ENCODE results near the gene SLC26A6.
A peak's percentile ranks its signal among the peaks of the same experiment; 100 is the strongest.

The SLC26A6 gene

GRCh38 chr3:48635222-48636021 is at the start of gene SLC26A6:
TSS of gene SLC26A6 (minus strand) at chr3:48635461. CDS start at chr3:48635393, 68 bp downstream.
- H3K4me3 ChIP-seq (ENCODE audit: low read length): peak within 1 kb of the TSS; percentile 92
- no CpG with 5 or more reads among the region's 68 CpGs for WGBS (ENCODE audit: insufficient coverage, insufficient read length)
- DNase-seq (ENCODE audit: low read depth, low spot score): peak; percentile 88
- peaks cover 34% of the 10 kb centered on the region for H3K36me3 ChIP-seq (ENCODE audit: control insufficient read depth, insufficient read depth, low read length)
- no peaks in the 10 kb centered on the region for H3K27me3 ChIP-seq (ENCODE audit: control insufficient read depth, insufficient read depth, low read length)
- no peaks in the 10 kb centered on the region for H3K9me3 ChIP-seq (ENCODE audit: control insufficient read depth, insufficient read depth, low read length)
- no peak within 1 kb of the TSS for H3K27ac ChIP-seq (ENCODE audit: low read length)
- peaks cover 5% of the 10 kb centered on the region for H3K4me1 ChIP-seq (ENCODE audit: control insufficient read depth, insufficient read depth, low read length)

- WGBS (ENCODE audit: insufficient coverage, insufficient read length): no CpG with 5 or more reads among the region's 7 CpGs
- no peak for DNase-seq (ENCODE audit: low read depth, low spot score)
- Histone ChIP-seq H3K9me3 (ENCODE audit: control insufficient read depth, insufficient read depth, low read length) (no peaks in the 10 kb centered on the region), H3K27me3 (ENCODE audit: control insufficient read depth, insufficient read depth, low read length) (no peaks in the 10 kb centered on the region), H3K4me3 (ENCODE audit: low read length) (peak overlapping the region; percentile 16; the same call in 1 of the 2 replicates), H3K27ac (ENCODE audit: low read length) (no peak overlapping the region), H3K36me3 (ENCODE audit: control insufficient read depth, insufficient read depth, low read length) (peaks cover 45% of the 10 kb centered on the region), H3K4me1 (ENCODE audit: control insufficient read depth, insufficient read depth, low read length) (0 out of 2 replicates have a peak, but pooled peaks cover 3% of the 10 kb centered on the region)
These were observed 49.4 kb upstream of the SLC26A6 start for GRCh38 chr3:48684480-48685143.

GRCh38 chr3:48684054-48684349 is 48.7 kb upstream of the SLC26A6 start:
- H3K27me3 ChIP-seq (ENCODE audit: control insufficient read depth, insufficient read depth, low read length): no peaks in the 10 kb centered on the region
- H3K9me3 ChIP-seq (ENCODE audit: control insufficient read depth, insufficient read depth, low read length): no peaks in the 10 kb centered on the region
- DNase-seq (ENCODE audit: low read depth, low spot score): no peak
- H3K27ac ChIP-seq (ENCODE audit: low read length): no peak overlapping the region
- no peak overlapping the region for H3K4me3 ChIP-seq (ENCODE audit: low read length)
- H3K36me3 ChIP-seq (ENCODE audit: control insufficient read depth, insufficient read depth, low read length): peaks cover 43% of the 10 kb centered on the region
- WGBS (ENCODE audit: insufficient coverage, insufficient read length): no CpG with 5 or more reads among the region's 8 CpGs
- H3K4me1 ChIP-seq (ENCODE audit: control insufficient read depth, insufficient read depth, low read length): 0 out of 2 replicates have a peak, but pooled peaks cover 3% of the 10 kb centered on the region

- no peak overlapping the region for H3K27ac ChIP-seq (ENCODE audit: low read length)
- H3K4me1 ChIP-seq (ENCODE audit: control insufficient read depth, insufficient read depth, low read length): 0 out of 2 replicates have a peak, but pooled peaks cover 3% of the 10 kb centered on the region
- no peak overlapping the region for H3K4me3 ChIP-seq (ENCODE audit: low read length)
- WGBS (ENCODE audit: insufficient coverage, insufficient read length): no CpG with 5 or more reads among the region's 9 CpGs
- no peaks in the 10 kb centered on the region for H3K9me3 ChIP-seq (ENCODE audit: control insufficient read depth, insufficient read depth, low read length)
- no peak for DNase-seq (ENCODE audit: low read depth, low spot score)
- no peaks in the 10 kb centered on the region for H3K27me3 ChIP-seq (ENCODE audit: control insufficient read depth, insufficient read depth, low read length)
- peaks cover 42% of the 10 kb centered on the region for H3K36me3 ChIP-seq (ENCODE audit: control insufficient read depth, insufficient read depth, low read length)
These were observed 47.5 kb upstream of the SLC26A6 start for GRCh38 chr3:48682786-48683185.

- DNase-seq (ENCODE audit: low read depth, low spot score): no peak
- Histone ChIP-seq H3K27ac (ENCODE audit: low read length) (no peak overlapping the region), H3K27me3 (ENCODE audit: control insufficient read depth, insufficient read depth, low read length) (no peaks in the 10 kb centered on the region), H3K36me3 (ENCODE audit: control insufficient read depth, insufficient read depth, low read length) (peaks cover 37% of the 10 kb centered on the region), H3K4me3 (ENCODE audit: low read length) (no peak overlapping the region), H3K9me3 (ENCODE audit: control insufficient read depth, insufficient read depth, low read length) (no peaks in the 10 kb centered on the region), H3K4me1 (ENCODE audit: control insufficient read depth, insufficient read depth, low read length) (0 out of 2 replicates have a peak, but pooled peaks cover 3% of the 10 kb centered on the region)
- WGBS (ENCODE audit: insufficient coverage, insufficient read length): no CpG with 5 or more reads among the region's 17 CpGs
These were observed 46.8 kb upstream of the SLC26A6 start for GRCh38 chr3:48681974-48682610.

GRCh38 chr3:48681541-48681880 is 46.2 kb upstream of the SLC26A6 start:
- Histone ChIP-seq H3K27ac (ENCODE audit: low read length) (no peak overlapping the region), H3K36me3 (ENCODE audit: control insufficient read depth, insufficient read depth, low read length) (peaks cover 37% of the 10 kb centered on the region), H3K4me3 (ENCODE audit: low read length) (no peak overlapping the region), H3K27me3 (ENCODE audit: control insufficient read depth, insufficient read depth, low read length) (no peaks in the 10 kb centered on the region), H3K9me3 (ENCODE audit: control insufficient read depth, insufficient read depth, low read length) (no peaks in the 10 kb centered on the region), H3K4me1 (ENCODE audit: control insufficient read depth, insufficient read depth, low read length) (0 out of 2 replicates have a peak, but pooled peaks cover 3% of the 10 kb centered on the region)
- WGBS (ENCODE audit: insufficient coverage, insufficient read length): no CpG with 5 or more reads among the region's 7 CpGs
- no peak for DNase-seq (ENCODE audit: low read depth, low spot score)

GRCh38 chr3:48680811-48681540 is 45.7 kb upstream of the SLC26A6 start:
- no peaks in the 10 kb centered on the region for H3K27me3 ChIP-seq (ENCODE audit: control insufficient read depth, insufficient read depth, low read length)
- H3K9me3 ChIP-seq (ENCODE audit: control insufficient read depth, insufficient read depth, low read length): no peaks in the 10 kb centered on the region
- no peak overlapping the region for H3K27ac ChIP-seq (ENCODE audit: low read length)
- WGBS (ENCODE audit: insufficient coverage, insufficient read length): no CpG with 5 or more reads among the region's 17 CpGs
- H3K4me1 ChIP-seq (ENCODE audit: control insufficient read depth, insufficient read depth, low read length): 0 out of 2 replicates have a peak, but pooled peaks cover 3% of the 10 kb centered on the region
- no peak for DNase-seq (ENCODE audit: low read depth, low spot score)
- no peak overlapping the region for H3K4me3 ChIP-seq (ENCODE audit: low read length)
- peaks cover 41% of the 10 kb centered on the region for H3K36me3 ChIP-seq (ENCODE audit: control insufficient read depth, insufficient read depth, low read length)

- Histone ChIP-seq H3K27me3 (ENCODE audit: control insufficient read depth, insufficient read depth, low read length) (no peaks in the 10 kb centered on the region), H3K36me3 (ENCODE audit: control insufficient read depth, insufficient read depth, low read length) (peaks cover 43% of the 10 kb centered on the region), H3K27ac (ENCODE audit: low read length) (no peak overlapping the region), H3K9me3 (ENCODE audit: control insufficient read depth, insufficient read depth, low read length) (no peaks in the 10 kb centered on the region), H3K4me1 (ENCODE audit: control insufficient read depth, insufficient read depth, low read length) (0 out of 2 replicates have a peak, but pooled peaks cover 1% of the 10 kb centered on the region), H3K4me3 (ENCODE audit: low read length) (no peak overlapping the region)
- no CpG with 5 or more reads among the region's 20 CpGs for WGBS (ENCODE audit: insufficient coverage, insufficient read length)
- DNase-seq (ENCODE audit: low read depth, low spot score): no peak
These were observed 44.4 kb upstream of the SLC26A6 start for GRCh38 chr3:48679411-48680391.

GRCh38 chr3:48678566-48679380 is 43.5 kb upstream of the SLC26A6 start:
- WGBS (ENCODE audit: insufficient coverage, insufficient read length): no CpG with 5 or more reads among the region's 24 CpGs
- peaks cover 48% of the 10 kb centered on the region for H3K36me3 ChIP-seq (ENCODE audit: control insufficient read depth, insufficient read depth, low read length)
- no peak for DNase-seq (ENCODE audit: low read depth, low spot score)

More at GRCh38 chr3:48678566-48679380, 43.5 kb upstream of the SLC26A6 start:
- Histone ChIP-seq H3K4me1 (ENCODE audit: control insufficient read depth, insufficient read depth, low read length) (no peaks in the 10 kb centered on the region), H3K9me3 (ENCODE audit: control insufficient read depth, insufficient read depth, low read length) (no peaks in the 10 kb centered on the region), H3K27ac (ENCODE audit: low read length) (no peak overlapping the region), H3K4me3 (ENCODE audit: low read length) (no peak overlapping the region), H3K27me3 (ENCODE audit: control insufficient read depth, insufficient read depth, low read length) (no peaks in the 10 kb centered on the region)

Measured in iPS DF 6.9 (cell line).